ENCODE results near the gene SUV39H1. TPM values are rescaled to one million over a fixed set of nuclear protein-coding genes. Genes with fewer than 3 reads are reported as not detected.
"Not testable (repeated sequence)": the region's sequence is repeated elsewhere in the genome, so short reads cannot be mapped to it uniquely, and the experiment has no call there.

SUV39H1 gene
- total RNA-seq, 1 donor, result 7.0 TPM

DNA sequence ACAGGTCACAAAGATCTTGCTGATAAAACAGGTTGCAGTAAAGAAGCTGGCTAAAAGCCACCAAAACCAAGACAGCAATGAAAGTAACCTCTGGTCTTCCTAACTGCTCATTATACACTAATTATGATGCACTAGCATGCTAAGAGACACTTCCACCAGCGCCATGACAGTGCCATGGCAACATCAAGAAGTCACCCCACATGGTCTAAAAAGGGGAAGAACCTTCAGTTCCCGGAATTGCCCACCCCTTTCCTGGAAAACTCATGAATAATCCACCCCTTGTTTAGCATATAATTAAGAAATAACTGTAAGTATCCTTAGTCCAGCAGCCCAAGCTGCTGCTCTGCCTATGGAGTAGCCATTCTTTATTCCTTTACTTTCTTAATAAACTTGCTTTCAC is 16.1 kb upstream of the SUV39H1 start:
- not testable (repeated sequence) for H3K9me3 ChIP-seq (ENCODE audit: low read depth, low read length); H3K27me3 ChIP-seq (ENCODE audit: insufficient read depth, low read length); H3K4me3 ChIP-seq (ENCODE audit: low read length)
- H3K4me1 ChIP-seq (ENCODE audit: insufficient read depth, low read length), result peaks cover 76% of the 10 kb centered on the region

DNA sequence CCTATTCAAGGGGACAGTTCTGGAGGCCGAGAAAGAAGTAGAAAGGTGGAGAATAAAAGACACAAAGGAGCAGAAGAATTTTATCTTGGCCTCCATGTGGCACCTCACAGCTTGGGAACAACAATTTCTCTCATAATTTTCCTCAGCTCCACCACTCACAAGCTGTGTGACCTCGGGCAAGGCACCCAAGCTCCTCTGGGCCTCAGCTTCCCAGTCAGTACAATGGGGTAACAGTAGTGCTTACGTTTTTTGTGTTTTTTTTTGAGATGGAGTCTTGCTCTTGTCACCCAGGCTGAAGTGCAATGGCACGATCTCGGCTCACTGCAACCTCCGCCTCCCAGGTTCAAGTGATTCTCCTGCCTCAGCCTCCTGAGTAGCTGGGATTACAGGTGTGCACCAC is 15.6 kb upstream of the SUV39H1 start:
- H3K4me1 ChIP-seq (ENCODE audit: insufficient read depth, low read length), result peaks cover 77% of the 10 kb centered on the region
- H3K27me3 ChIP-seq (ENCODE audit: insufficient read depth, low read length); H3K9me3 ChIP-seq (ENCODE audit: low read depth, low read length); H3K4me3 ChIP-seq (ENCODE audit: low read length): not testable (repeated sequence)

DNA sequence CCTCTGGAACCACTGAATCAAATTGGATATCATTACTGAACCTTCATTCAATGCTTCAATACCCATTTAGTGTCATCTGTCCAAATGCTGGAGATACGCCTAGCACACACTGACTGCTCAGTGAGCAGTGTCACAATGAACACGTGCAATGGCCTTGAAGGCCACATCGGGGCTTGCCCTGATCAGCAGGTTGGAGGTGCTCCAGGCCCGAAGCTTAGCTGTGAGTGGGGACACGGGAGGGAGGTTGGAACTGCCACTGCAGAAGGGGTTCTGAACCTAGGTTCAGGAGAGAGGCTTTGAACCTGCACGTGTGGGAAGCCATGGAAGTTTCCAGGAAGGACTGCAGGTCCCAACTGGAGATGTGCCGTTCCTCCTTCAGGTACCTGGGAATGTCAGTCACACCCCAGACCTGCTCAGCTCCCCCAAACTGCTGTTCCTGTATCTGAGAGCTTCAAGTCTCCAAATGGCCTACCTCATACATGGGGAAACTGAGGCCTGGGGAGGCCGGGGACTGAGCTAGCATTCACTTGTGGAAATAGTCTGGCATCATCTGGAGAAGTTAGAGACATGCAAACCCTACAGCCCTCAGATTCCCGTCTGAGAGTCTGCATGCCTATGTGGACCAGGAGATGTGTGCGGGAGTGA is 14.9 kb upstream of the SUV39H1 start:
- H3K9me3 ChIP-seq (ENCODE audit: low read depth, low read length), result no peaks in the 10 kb centered on the region
- no peaks in the 10 kb centered on the region for H3K27me3 ChIP-seq (ENCODE audit: insufficient read depth, low read length)
- no peak overlapping the region for H3K4me3 ChIP-seq (ENCODE audit: low read length)
- H3K4me1 ChIP-seq (ENCODE audit: insufficient read depth, low read length), result peaks cover 84% of the 10 kb centered on the region

DNA sequence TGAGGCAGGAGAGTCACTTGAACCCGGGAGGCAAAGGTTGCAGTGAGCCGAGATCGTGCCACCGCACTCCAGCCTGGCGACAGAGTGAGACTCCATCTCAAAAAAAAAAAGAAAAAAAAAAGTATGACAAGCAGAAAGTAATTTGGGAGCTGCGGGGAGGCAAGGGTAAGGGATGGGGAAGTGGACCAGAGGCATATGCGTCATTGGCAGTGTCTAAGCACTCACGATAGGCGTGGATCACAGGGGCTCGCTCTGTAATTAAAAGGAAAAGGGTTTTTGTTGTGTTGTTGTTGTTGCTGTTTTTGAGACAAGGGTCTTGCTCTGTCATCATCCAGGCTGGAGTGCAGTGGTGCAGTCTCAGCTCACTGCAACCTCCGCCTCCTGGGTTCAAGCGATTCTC is 13.7 kb upstream of the SUV39H1 start:
- peaks cover 82% of the 10 kb centered on the region for H3K4me1 ChIP-seq (ENCODE audit: insufficient read depth, low read length)
- not testable (repeated sequence) for H3K27me3 ChIP-seq (ENCODE audit: insufficient read depth, low read length); H3K4me3 ChIP-seq (ENCODE audit: low read length); H3K9me3 ChIP-seq (ENCODE audit: low read depth, low read length)

DNA sequence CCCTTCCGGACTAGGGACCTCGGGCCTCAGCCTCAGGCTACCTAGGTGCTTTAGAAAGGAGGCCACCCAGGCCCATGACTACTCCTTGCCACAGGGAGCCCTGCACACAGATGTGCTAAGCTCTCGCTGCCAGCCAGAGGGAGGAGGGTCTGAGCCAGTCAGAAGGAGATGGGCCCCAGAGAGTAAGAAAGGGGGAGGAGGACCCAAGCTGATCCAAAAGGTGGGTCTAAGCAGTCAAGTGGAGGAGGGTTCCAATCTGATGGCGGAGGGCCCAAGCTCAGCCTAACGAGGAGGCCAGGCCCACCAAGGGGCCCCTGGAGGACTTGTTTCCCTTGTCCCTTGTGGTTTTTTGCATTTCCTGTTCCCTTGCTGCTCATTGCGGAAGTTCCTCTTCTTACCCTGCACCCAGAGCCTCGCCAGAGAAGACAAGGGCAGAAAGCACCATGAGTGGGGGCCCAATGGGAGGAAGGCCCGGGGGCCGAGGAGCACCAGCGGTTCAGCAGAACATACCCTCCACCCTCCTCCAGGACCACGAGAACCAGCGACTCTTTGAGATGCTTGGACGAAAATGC is 13.0 kb upstream of the SUV39H1 start, which contains the start of gene WAS:
Gene WAS, plus strand, starts transcription at position 389 of the 572 bp plus-strand sequence. Its CDS starts 55 bp downstream, at position 444.
- Histone ChIP-seq H3K4me3 (ENCODE audit: low read length) (peak within 1 kb of the TSS; percentile 66), H3K4me1 (ENCODE audit: insufficient read depth, low read length) (peaks cover 75% of the 10 kb centered on the region)

DNA sequence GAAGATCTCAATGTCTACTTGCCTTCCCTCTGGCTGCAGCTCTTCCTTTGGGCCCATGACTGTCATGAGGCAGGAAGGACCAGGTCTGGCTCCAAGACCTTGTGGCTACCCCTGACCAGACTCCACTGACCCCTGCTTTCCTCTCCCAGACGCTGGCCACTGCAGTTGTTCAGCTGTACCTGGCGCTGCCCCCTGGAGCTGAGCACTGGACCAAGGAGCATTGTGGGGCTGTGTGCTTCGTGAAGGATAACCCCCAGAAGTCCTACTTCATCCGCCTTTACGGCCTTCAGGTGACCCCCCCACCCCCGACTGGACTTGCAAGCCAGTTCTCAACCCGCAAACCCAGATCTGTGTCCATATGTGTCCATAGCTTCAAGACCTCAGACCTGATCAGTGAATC is 12.4 kb upstream of the SUV39H1 start:
- H3K4me1 ChIP-seq (ENCODE audit: insufficient read depth, low read length), result peaks cover 72% of the 10 kb centered on the region
- peak overlapping the region; percentile 66 for H3K4me3 ChIP-seq (ENCODE audit: low read length)
- H3K9me3 ChIP-seq (ENCODE audit: low read depth, low read length), result no peaks in the 10 kb centered on the region
- H3K27me3 ChIP-seq (ENCODE audit: insufficient read depth, low read length), result no peaks in the 10 kb centered on the region

More for the DNA sequence above, 13.0 kb upstream of the SUV39H1 start, which contains the start of gene WAS:
- Histone ChIP-seq H3K27me3 (ENCODE audit: insufficient read depth, low read length) (no peaks in the 10 kb centered on the region), H3K9me3 (ENCODE audit: low read depth, low read length) (no peaks in the 10 kb centered on the region)

DNA sequence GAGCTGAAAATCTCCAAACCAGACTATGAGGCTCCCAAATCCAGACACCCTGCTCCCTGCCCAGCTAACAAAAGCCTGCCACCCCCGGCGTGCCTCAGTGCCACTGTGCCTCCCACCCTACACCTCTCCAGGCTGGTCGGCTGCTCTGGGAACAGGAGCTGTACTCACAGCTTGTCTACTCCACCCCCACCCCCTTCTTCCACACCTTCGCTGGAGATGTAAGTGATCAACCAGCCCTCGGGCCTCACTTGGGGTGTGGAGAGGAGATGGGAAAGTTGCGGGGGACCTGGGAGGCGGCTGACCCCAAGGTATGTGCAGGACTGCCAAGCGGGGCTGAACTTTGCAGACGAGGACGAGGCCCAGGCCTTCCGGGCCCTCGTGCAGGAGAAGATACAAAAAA is 11.1 kb upstream of the SUV39H1 start:
- peaks cover 59% of the 10 kb centered on the region for H3K4me1 ChIP-seq (ENCODE audit: insufficient read depth, low read length)
- no peaks in the 10 kb centered on the region for H3K27me3 ChIP-seq (ENCODE audit: insufficient read depth, low read length)
- H3K4me3 ChIP-seq (ENCODE audit: low read length), result no peak overlapping the region
- H3K9me3 ChIP-seq (ENCODE audit: low read depth, low read length), result no peaks in the 10 kb centered on the region

DNA sequence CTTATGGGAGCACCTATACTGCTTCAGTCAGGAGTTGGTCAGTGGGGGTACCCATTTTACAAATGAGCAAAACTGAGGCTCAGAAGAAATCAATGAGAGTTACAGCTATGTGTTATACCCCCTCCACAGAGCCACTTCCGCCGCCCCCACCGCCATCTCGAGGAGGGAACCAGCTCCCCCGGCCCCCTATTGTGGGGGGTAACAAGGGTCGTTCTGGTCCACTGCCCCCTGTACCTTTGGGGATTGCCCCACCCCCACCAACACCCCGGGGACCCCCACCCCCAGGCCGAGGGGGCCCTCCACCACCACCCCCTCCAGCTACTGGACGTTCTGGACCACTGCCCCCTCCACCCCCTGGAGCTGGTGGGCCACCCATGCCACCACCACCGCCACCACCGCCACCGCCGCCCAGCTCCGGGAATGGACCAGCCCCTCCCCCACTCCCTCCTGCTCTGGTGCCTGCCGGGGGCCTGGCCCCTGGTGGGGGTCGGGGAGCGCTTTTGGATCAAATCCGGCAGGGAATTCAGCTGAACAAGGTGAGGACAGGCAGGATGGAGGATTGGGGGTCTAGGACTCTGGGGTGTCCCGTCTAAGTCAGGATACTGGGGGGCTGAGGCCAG is 7.9 kb upstream of the SUV39H1 start:
- peaks cover 31% of the 10 kb centered on the region for H3K4me1 ChIP-seq (ENCODE audit: insufficient read depth, low read length)
- no peak overlapping the region for H3K4me3 ChIP-seq (ENCODE audit: low read length)
- H3K9me3 ChIP-seq (ENCODE audit: low read depth, low read length), result no peaks in the 10 kb centered on the region

DNA sequence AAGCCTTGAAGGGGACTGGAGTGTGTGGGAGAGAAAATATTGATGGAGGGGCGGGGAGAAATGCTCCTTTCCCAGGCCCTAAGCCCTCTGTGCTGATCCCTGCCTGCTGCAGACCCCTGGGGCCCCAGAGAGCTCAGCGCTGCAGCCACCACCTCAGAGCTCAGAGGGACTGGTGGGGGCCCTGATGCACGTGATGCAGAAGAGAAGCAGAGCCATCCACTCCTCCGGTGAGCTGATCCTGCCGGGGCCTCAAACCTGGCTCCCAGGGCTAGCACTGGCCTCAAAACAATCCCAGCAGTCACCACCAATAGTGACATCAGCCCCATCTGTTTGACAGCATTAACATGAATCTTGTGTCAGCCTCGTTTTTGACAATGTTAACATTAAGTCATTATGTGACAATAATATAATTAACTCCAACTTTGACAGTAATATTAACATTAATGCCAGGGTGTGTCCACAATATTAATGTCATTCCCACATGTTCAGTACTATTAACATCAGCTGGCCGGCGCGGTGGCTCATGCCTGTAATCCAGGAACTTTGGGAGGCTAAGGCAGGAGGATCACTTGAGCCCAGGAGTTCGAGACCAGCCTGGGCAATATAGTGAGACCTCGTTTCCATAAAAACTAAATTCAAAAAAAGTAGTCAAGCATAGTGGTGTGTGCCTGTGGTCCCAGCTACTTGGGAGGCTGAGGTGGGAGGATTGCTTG is 7.2 kb upstream of the SUV39H1 start:
- Histone ChIP-seq H3K9me3 (ENCODE audit: low read depth, low read length) (no peaks in the 10 kb centered on the region), H3K4me1 (ENCODE audit: insufficient read depth, low read length) (peaks cover 33% of the 10 kb centered on the region), H3K27me3 (ENCODE audit: insufficient read depth, low read length) (no peaks in the 10 kb centered on the region), H3K4me3 (ENCODE audit: low read length) (no peak overlapping the region)

More for the DNA sequence above, 7.9 kb upstream of the SUV39H1 start:
- H3K27me3 ChIP-seq (ENCODE audit: insufficient read depth, low read length), result no peaks in the 10 kb centered on the region

DNA sequence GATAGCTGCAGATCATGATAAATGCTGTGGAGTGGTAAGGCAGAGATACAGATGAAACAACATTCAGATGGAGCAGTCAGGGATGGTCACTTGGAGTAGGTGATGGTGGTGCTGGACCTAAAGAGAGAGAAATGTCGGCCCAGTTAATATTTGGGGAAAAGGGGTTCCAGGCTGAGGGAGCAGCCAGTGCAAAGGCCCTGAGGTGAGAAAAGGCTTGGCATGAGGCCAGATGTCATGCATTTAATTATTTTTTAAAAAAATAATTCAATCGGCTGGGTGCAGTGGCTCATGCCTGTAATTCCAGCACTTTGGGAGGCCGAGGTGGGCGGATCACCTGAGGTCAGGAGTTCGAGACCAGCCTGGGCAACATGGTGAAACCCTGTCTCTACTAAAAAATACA is 4.8 kb upstream of the SUV39H1 start:
- peaks cover 20% of the 10 kb centered on the region for H3K4me1 ChIP-seq (ENCODE audit: insufficient read depth, low read length)
- not testable (repeated sequence) for H3K9me3 ChIP-seq (ENCODE audit: low read depth, low read length)

DNA sequence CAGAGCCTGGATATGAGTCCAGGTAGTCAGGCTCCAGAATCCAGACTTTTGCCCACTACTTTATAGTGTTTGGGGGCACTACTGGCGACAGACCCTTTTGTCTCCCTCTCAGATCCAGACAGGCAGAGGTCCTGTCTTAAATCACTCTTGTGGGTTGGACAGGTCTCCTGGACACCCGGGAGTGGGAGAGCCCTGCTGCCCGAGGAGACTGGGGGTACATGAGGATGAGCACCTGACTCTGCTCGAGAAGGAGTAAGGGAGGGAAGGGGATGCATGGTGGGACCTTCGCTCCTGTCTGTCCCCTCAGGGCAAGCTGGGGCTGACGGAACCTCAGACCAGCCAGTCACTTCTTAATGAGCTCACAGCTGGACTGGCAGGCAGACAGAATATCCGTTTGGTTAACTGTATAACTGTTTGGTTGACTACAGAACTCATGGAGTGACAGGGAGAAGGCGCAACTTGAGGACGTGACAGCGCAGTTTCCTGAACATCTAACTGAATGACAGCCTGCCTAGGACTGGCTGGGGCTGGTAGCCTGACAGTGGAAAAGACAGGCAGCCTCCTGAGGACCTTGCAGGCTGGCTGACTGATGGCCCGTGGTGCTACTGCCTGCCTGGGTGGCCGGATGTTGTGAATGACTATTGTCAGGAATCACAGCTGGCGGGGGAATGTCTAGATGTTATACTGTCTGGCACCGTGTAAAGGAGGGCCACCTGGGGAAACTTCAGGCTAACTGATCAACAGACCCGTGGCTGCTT is 1.6 kb upstream of the SUV39H1 start:
- H3K4me3 ChIP-seq (ENCODE audit: low read length), result no peak overlapping the region
- H3K27me3 ChIP-seq (ENCODE audit: insufficient read depth, low read length), result no peaks in the 10 kb centered on the region
- no peaks in the 10 kb centered on the region for H3K9me3 ChIP-seq (ENCODE audit: low read depth, low read length)
- peaks cover 20% of the 10 kb centered on the region for H3K4me1 ChIP-seq (ENCODE audit: insufficient read depth, low read length)

More for the DNA sequence above, 4.8 kb upstream of the SUV39H1 start:
- not testable (repeated sequence) for H3K4me3 ChIP-seq (ENCODE audit: low read length); H3K27me3 ChIP-seq (ENCODE audit: insufficient read depth, low read length)

DNA sequence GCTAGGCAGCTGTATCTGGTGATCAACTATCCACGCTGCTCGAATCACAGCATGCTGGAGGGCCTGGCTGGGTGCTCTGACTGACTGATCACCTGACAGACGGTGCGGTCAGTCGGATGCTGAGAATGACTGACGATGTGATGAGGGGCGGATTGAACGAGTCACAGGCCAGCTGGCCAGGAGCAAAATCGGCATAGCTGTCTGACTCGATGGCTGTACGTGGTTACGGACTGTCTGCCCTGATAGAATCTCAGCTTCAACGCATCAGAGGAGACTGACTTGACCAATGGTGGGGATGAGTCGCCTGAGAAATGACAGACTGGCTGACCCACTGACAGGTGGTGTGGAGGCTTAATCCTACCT is 1.0 kb upstream of the SUV39H1 start:
- H3K4me1 ChIP-seq (ENCODE audit: insufficient read depth, low read length), result peaks cover 20% of the 10 kb centered on the region
- peak overlapping the region; percentile 55 for H3K4me3 ChIP-seq (ENCODE audit: low read length)
- H3K27me3 ChIP-seq (ENCODE audit: insufficient read depth, low read length), result no peaks in the 10 kb centered on the region
- H3K9me3 ChIP-seq (ENCODE audit: low read depth, low read length), result no peaks in the 10 kb centered on the region

DNA sequence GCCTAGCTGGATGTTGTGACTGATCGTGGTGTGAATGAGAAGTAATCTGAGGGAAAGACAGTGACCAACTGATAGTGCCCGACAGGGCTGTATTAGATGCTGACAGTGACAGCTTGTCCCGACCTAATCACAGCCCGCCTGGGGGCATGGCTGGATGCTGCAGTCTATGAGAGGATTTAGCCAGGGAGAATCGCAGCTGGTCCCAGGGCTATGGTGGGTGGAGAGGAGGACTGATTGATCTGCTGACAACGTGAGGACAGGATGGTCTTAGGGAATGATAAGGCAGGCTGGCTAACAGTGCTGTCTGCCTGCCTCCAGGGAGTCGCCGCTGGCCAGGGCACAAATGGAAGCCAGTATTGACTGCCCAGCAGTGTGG is 621 bp upstream of the SUV39H1 start:
- Histone ChIP-seq H3K27me3 (ENCODE audit: insufficient read depth, low read length) (no peaks in the 10 kb centered on the region), H3K9me3 (ENCODE audit: low read depth, low read length) (no peaks in the 10 kb centered on the region), H3K4me1 (ENCODE audit: insufficient read depth, low read length) (peaks cover 20% of the 10 kb centered on the region), H3K4me3 (ENCODE audit: low read length) (peak overlapping the region; percentile 55)

DNA sequence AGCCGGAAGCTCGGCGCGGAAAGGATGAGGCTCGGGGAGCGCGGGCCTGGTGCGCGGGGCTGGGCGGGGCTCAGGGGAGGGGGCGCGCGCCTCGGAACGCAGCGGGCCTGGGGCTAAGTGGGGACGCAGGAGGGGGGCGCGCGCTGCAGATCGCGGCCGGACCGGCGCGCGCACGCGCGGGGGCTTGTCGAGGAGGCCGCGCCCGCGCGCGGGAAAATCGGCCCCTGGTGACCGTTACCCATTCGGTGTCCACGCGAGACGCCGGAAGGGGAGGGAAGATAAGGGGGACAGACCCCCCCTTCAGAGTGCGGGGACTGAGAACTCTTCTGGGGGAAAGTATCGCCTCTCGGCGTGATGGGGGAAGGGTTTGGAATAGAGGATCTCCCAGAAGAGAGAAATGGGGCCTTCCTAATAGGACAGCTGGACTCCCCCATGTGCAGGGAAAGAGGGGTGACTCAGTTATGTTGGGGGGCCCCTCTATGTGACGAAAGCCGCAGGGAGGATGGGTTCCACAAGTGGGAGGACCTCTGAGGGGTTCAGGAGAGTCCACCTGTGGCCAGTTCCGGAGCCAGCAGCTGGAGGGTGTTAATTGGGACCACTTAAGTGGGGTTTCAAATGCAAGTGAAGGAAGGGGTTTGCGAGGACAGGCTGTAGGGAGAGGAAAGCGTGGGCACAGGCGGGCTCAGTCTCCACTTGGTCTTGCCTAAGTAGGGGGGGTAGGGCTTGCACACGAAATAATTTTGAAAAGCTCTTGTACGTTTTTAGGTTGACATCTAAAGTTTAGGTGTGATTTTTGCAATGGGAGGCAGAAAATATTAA is 584 bp downstream of the SUV39H1 start:
- peak overlapping the region; percentile 55 for H3K4me3 ChIP-seq (ENCODE audit: low read length)
- H3K27me3 ChIP-seq (ENCODE audit: insufficient read depth, low read length), result no peaks in the 10 kb centered on the region
- H3K9me3 ChIP-seq (ENCODE audit: low read depth, low read length), result no peaks in the 10 kb centered on the region
- peaks cover 20% of the 10 kb centered on the region for H3K4me1 ChIP-seq (ENCODE audit: insufficient read depth, low read length)
